GM21515 (cell line): ENCODE results near the gene CASKIN1.
"Not testable (repeated sequence)": the region's sequence is repeated elsewhere in the genome, so short reads cannot be mapped to it uniquely, and the experiment has no call there.

Experiments used
- ATAC-seq: cut with Tn5 transposase; IDR thresholded peaks from one replicate; pipeline ENCODE4 v1.9.1; 2021; ENCODE audit not compliant: unreplicated experiment

Gene CASKIN1

GRCh38 chr16:2143878-2144485 is 52.4 kb downstream of the CASKIN1 start:
- ATAC-seq: no peak

- no peak for ATAC-seq
These were observed 53.2 kb downstream of the CASKIN1 start for GRCh38 chr16:2142942-2143877.

GRCh38 chr16:2135770-2136490 is 60.5 kb downstream of the CASKIN1 start, which contains the start of gene PKD1:
Gene PKD1, minus strand, starts transcription at chr16:2135898. Its CDS starts 209 bp downstream, at chr16:2135689.
- ATAC-seq: not testable (repeated sequence)

- not testable (repeated sequence) for ATAC-seq
These were observed 61.3 kb downstream of the CASKIN1 start for GRCh38 chr16:2135071-2135470.

DNA sequence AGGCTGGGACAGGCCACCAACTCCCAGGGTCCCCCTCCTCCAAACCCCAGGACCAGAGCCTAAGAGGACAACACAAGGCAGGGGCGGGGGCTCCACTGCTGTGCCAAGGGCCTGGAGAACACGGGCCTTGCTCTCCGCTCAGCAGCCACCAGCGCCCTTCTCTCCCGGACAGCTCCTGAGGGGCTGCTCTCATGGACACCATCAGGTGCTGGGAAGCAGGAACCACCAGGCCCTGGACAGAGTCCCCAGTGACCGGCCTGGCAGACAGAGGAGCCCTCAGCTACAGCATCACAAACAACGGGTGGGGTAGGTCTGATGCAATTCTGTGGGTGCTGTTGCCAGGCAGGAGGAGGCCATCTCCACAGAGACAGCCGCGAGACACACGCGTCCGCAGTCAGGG is 62.6 kb downstream of the CASKIN1 start:
- ATAC-seq: not testable (repeated sequence)

DNA sequence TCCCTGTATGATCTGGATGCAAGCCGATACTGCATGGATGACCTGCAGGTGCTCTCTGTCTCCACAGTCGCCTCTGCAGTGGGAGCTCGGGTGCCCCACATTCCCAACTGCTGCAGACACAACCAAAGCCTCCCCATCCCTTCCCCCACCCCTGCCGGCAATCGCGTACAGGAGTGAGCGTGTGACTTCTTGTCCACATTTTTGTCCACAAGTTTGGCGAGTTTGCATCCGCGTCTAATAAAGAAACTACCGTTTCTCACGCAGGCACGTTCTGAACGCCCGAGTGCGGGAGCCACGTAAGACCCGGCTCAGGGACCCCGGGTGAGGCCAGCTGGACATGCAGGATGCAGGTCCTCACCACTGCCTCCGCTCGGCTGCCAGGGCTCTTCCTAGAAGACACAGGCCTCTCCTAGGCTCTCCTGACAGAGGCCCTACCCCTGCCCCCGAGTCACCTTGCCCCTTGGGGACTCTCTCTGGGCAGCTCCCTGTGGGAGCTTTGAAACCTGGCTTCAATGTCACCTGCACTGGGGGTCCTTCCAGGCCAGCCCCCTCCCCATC is 66.4 kb downstream of the CASKIN1 start:
- not testable (repeated sequence) for ATAC-seq

DNA sequence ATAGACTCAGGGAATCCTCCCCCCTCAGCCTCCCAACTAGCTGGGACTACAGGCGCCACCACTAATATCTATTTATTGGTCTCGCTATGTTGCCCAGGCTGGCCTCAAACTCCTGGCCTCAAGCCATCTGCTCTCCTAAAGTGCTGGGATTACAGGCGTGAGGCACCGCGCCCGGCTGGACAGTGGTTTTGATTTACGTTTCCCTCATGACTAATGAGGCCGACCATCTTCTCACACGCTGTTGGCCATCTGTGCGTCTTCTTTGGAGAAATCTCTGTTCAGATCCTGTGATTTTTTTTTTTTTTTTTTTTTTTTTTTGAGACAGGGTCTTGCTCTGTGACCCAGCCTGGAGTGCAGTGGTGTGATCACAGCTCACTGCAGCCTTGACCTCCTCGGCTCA is 67.2 kb downstream of the CASKIN1 start:
- not testable (repeated sequence) for ATAC-seq

DNA sequence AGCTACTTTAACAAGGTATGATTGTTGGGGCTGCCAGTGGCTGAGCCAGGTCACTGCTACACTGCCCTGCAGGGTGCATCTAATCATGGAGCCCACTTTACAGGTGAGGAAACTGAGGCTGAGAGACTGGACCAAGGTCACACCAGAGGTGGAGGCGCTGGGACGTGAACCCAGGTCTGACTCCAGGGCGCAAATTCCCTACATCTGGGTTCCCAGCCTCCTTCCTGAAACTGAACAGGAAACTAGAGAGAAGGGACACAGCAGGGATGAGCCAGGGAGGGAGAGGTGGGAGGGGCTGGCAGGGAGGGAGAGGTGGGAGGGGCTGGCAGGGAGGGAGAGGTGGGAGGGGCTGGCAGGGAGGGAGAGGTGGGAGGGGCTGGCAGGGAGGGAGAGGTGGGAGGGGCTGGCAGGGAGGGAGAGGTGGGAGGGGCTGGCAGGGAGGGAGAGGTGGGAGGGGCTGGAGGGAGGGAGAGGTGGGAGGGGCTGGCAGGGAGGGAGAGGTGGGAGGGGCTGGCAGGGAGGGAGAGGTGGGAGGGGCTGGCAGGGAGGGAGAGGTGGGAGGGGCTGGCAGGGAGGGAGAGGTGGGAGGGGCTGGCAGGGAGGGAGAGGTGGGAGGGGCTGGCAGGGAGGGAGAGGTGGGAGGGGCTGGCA is 68.7 kb downstream of the CASKIN1 start:
- not testable (repeated sequence) for ATAC-seq
